Chondrocyte (in vitro differentiated cells): ENCODE measurements around the gene PARVB. TPM values are rescaled to one million over a fixed set of nuclear protein-coding genes. Genes with fewer than 3 reads are reported as not detected.
A peak's percentile ranks its signal among the peaks of the same experiment; 100 is the strongest.

Source experiments
- DNase-seq: peaks from one replicate; pipeline ENCODE4 v3.0.0; 2021; ENCODE audit warnings: mixed read lengths, low spot score
- H3K27ac Mint-ChIP-seq: one replicate; pipeline ENCODE4 v1.8.0; 2021; ENCODE audit warnings: mild to moderate bottlenecking, moderate library complexity, mixed read lengths; ENCODE audit not compliant: unreplicated experiment
- H3K27me3 Mint-ChIP-seq: 2 replicates; pipeline ENCODE4 v1.8.0; 2021; ENCODE audit warnings: low read depth, mixed read lengths
- H3K36me3 Mint-ChIP-seq: 2 replicates; pipeline ENCODE4 v1.8.0; 2021; ENCODE audit warnings: low read depth, mixed read lengths
- H3K4me1 Mint-ChIP-seq: 2 replicates; pipeline ENCODE4 v1.8.0; 2021; ENCODE audit warnings: low read depth, mild to moderate bottlenecking, mixed read lengths
- H3K4me3 Mint-ChIP-seq: one replicate; pipeline ENCODE4 v1.8.0; 2021; ENCODE audit warnings: mild to moderate bottlenecking, moderate library complexity, mixed read lengths; ENCODE audit not compliant: unreplicated experiment
- H3K9me3 Mint-ChIP-seq: 2 replicates; pipeline ENCODE4 v1.8.0; 2021; ENCODE audit warnings: low read depth, mixed read lengths
- CTCF ChIP-seq: fragments of 200-600 bp; sonication (generic); IDR thresholded peaks from 2 replicates; pipeline ENCODE4 v1.5.0; 2021; ENCODE audit warnings: antibody characterized with exemption, mild to moderate bottlenecking, moderate library complexity
- total RNA-seq: library from RNA; stranded (reverse); gene quantifications from 3 replicates; pipeline ENCODE4 v1.2.1, GENCODE V29; 2021

The PARVB gene
- total RNA-seq, 1 donor from 2014 or later = 33.6 TPM

GRCh38 chr22:43990044-43990443 is 34.1 kb upstream of the PARVB start:
- Mint-ChIP-seq H3K4me3 (no peak overlapping the region), H3K36me3 (peaks cover 37% of the 10 kb centered on the region), H3K27me3 (no peaks in the 10 kb centered on the region)

GRCh38 chr22:43991316-43992020 is 32.6 kb upstream of the PARVB start:
- Mint-ChIP-seq H3K9me3 (no peaks in the 10 kb centered on the region), H3K4me3 (no peak overlapping the region), H3K4me1 (peaks cover 6% of the 10 kb centered on the region), H3K27ac (no peak overlapping the region), H3K27me3 (no peaks in the 10 kb centered on the region), H3K36me3 (peaks cover 40% of the 10 kb centered on the region)
- no peak for DNase-seq
- TF ChIP-seq CTCF = no peak

More at GRCh38 chr22:43990044-43990443, 34.1 kb upstream of the PARVB start:
- no peak for DNase-seq
- H3K9me3 Mint-ChIP-seq = no peaks in the 10 kb centered on the region
- H3K27ac Mint-ChIP-seq = no peak overlapping the region
- TF ChIP-seq CTCF = no peak
- peaks cover 6% of the 10 kb centered on the region for H3K4me1 Mint-ChIP-seq

GRCh38 chr22:43992331-43992821 is 31.7 kb upstream of the PARVB start:
- Mint-ChIP-seq H3K9me3 (no peaks in the 10 kb centered on the region), H3K4me3 (no peak overlapping the region), H3K36me3 (peaks cover 42% of the 10 kb centered on the region), H3K27ac (peak overlapping the region; percentile 14), H3K4me1 (peaks cover 6% of the 10 kb centered on the region), H3K27me3 (no peaks in the 10 kb centered on the region)
- no peak for TF ChIP-seq CTCF
- DNase-seq = no peak

DNA sequence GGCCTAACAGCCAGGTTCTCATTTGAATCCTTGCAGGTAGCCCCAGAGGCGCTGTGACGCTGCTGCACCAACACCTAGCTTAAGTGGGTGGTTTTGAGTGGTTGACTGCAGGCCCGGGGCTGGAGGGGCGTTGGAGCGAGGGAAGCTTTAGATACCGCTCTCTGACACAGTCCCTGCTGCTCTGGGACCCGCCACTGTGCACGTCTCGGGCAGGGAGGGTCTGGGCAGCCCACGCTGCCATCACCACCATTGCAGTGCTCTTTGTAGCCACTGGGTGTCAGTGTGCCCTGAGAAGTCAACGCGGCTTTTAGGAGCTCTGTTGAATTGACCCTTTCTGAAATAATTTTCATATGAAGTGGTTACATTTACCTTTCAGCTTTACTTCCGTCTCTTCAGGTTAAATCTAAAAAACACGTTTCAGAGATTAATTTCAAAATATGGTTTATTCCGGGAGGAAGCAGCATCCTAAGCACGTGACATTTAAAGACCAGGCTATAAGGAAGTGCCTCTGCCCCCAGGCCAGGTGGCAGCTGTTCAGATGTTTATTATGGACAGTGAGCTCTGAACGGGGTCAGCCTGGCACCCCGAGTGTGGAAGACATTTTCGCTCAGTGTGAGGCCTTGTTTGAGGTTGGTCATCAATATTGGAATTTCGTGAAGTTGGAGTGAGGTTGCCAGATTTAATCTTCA is 30.9 kb upstream of the PARVB start:
- Mint-ChIP-seq H3K27me3 (no peaks in the 10 kb centered on the region), H3K4me1 (peaks cover 6% of the 10 kb centered on the region), H3K27ac (no peak overlapping the region), H3K4me3 (no peak overlapping the region), H3K36me3 (peaks cover 44% of the 10 kb centered on the region), H3K9me3 (no peaks in the 10 kb centered on the region)
- DNase-seq = no peak
- peak; percentile 99 for TF ChIP-seq CTCF

- peaks cover 6% of the 10 kb centered on the region for H3K4me1 Mint-ChIP-seq
- H3K9me3 Mint-ChIP-seq = no peaks in the 10 kb centered on the region
- DNase-seq = no peak
- TF ChIP-seq CTCF = no peak
- H3K4me3 Mint-ChIP-seq = no peak overlapping the region
- H3K36me3 Mint-ChIP-seq = peaks cover 48% of the 10 kb centered on the region
- H3K27me3 Mint-ChIP-seq = no peaks in the 10 kb centered on the region
- H3K27ac Mint-ChIP-seq = no peak overlapping the region
These were observed 30.1 kb upstream of the PARVB start for GRCh38 chr22:43994006-43994405.
